A549 (cell line): Measurements from ENCODE around the gene TMEM167B. TPM values are rescaled to one million over a fixed set of nuclear protein-coding genes. Genes with fewer than 3 reads are reported as not detected.

Experiments
- ATAC-seq, 2 experiments: fragments of 200-7000 bp in 1 of 2; fragments of >200 bp in 1 of 2; cut with Nextera tagmentation in 1 of 2; cut with Tn5 transposase in 1 of 2; 3 replicates each; pipeline versions ENCODE4 v1.8.0 to v1.9.1; 2018 to 2020; ENCODE audit warnings: mild to moderate bottlenecking in 1 of 2, moderate library complexity in 1 of 2
- CTCF ChIA-PET: fragments of 300-600 bp; sonication (Branson Sonifier 250); formaldehyde crosslinking; extraction: SDS; loops from one replicate; lab custom pipeline; 2021; ENCODE audit warnings: antibody characterized with exemption, inconsistent platforms; lab: Yijun Ruan, JAX
- POLR2A ChIA-PET: fragments of 350-600 bp; formaldehyde crosslinking; extraction: SDS; loops from one replicate; lab custom pipeline; 2021; ENCODE audit warnings: antibody characterized with exemption, inconsistent platforms; lab: Yijun Ruan, JAX
- DNase-seq, 2 experiments: peaks; one replicate each; pipeline versions ENCODE4 v3.0.0 to v3.0.0-alpha.2; 2011 to 2016; ENCODE audit warnings: low read depth in 1 of 2, low spot score in 1 of 2
- FAIRE-seq: peaks from 2 replicates; lab custom pipeline; 2011; peaks lifted over from hg19 to GRCh38; lab: Jason Lieb, UNC
- H3K27ac ChIP-seq, 2 experiments: fragments of >200 bp; sonication (Bioruptor Twin); formaldehyde crosslinking; 3 replicates each; pipeline ENCODE4 v1.5.1; 2016 to 2017
- H3K4me1 ChIP-seq: fragments of >200 bp; sonication (Bioruptor Twin); formaldehyde crosslinking; 3 replicates; pipeline ENCODE4 v1.6.1; 2016
- H3K4me2 ChIP-seq: fragments of >200 bp; sonication (Bioruptor Twin); formaldehyde crosslinking; 3 replicates; pipeline ENCODE4 v1.6.1; 2016
- H3K4me3 ChIP-seq: fragments of >200 bp; sonication (Bioruptor Twin); formaldehyde crosslinking; 3 replicates; pipeline ENCODE4 v1.5.1; 2016
- H3K9me3 ChIP-seq: fragments of >200 bp; sonication (Bioruptor Twin); formaldehyde crosslinking; 3 replicates; pipeline ENCODE4 v1.6.1; 2016
- BHLHE40 ChIP-seq: IDR thresholded peaks from 2 replicates; pipeline ENCODE4 v1.6.1; 2012; ENCODE audit warnings: low read depth, low read length, inconsistent platforms
- CBX2 ChIP-seq: fragments of 200-600 bp; sonication (generic); IDR thresholded peaks from 2 replicates; pipeline ENCODE4 v1.6.1; 2016; ENCODE audit warnings: low read depth, mild to moderate bottlenecking, borderline replicate concordance
- CBX8 ChIP-seq: fragments of 200-600 bp; sonication (generic); IDR thresholded peaks from 2 replicates; pipeline ENCODE4 v1.6.1; 2016
- CEBPB ChIP-seq, 2 experiments: fragments of >200 bp in 1 of 2; sonication (Bioruptor Twin) in 1 of 2; formaldehyde crosslinking in 1 of 2; IDR thresholded peaks; 2 replicates each; pipeline ENCODE4 v1.6.1; 2012 to 2016
- CTCF ChIP-seq: fragments of >200 bp; sonication (Bioruptor Twin); formaldehyde crosslinking; IDR thresholded peaks from 3 replicates; pipeline ENCODE4 v1.5.1; 2016
- EHMT2 ChIP-seq: fragments of 200-600 bp; sonication (generic); IDR thresholded peaks from 2 replicates; pipeline ENCODE4 v1.6.1; 2016; ENCODE audit warnings: antibody characterized with exemption, low read depth, mild to moderate bottlenecking, moderate library complexity
- FOSL2 ChIP-seq, 2 experiments: fragments of 450-650 bp in 1 of 2; fragments of >200 bp in 1 of 2; sonication (Bioruptor Twin) in 1 of 2; formaldehyde crosslinking; IDR thresholded peaks; 2 replicates each; pipeline versions ENCODE4 v1.5.0 to v1.6.1; 2016 to 2020; ENCODE audit warnings: mild to moderate bottlenecking in 1 of 2, moderate library complexity in 1 of 2
- FOXS1 ChIP-seq: fragments of 250-450 bp; sonication (Bioruptor Pico); IDR thresholded peaks from 2 replicates; pipeline ENCODE4 v1.5.0; 2020; ENCODE audit warnings: mild to moderate bottlenecking, moderate library complexity
- GATA3 ChIP-seq: IDR thresholded peaks from 2 replicates; pipeline ENCODE4 v1.6.1; 2012; ENCODE audit warnings: borderline replicate concordance
- HMGXB4 ChIP-seq: fragments of 250-450 bp; sonication (Bioruptor Pico); IDR thresholded peaks from 2 replicates; pipeline ENCODE4 v1.5.0; 2021; ENCODE audit warnings: mild to moderate bottlenecking, moderate library complexity, borderline replicate concordance
- JUN ChIP-seq, 2 experiments: fragments of >200 bp; sonication (Bioruptor Twin); formaldehyde crosslinking; IDR thresholded peaks; 2 replicates in 1 of 2; 3 replicates in 1 of 2; pipeline ENCODE4 v1.6.1; 2016 to 2017
- JUNB ChIP-seq: fragments of >200 bp; sonication (Bioruptor Twin); formaldehyde crosslinking; IDR thresholded peaks from 2 replicates; pipeline ENCODE4 v1.6.1; 2016
- MAFK ChIP-seq: fragments of 450-650 bp; IDR thresholded peaks from 2 replicates; pipeline ENCODE4 v1.6.1; 2014; ENCODE audit not compliant: partially characterized antibody
- MYC ChIP-seq: IDR thresholded peaks from 2 replicates; pipeline ENCODE4 v1.6.1; 2012; ENCODE audit warnings: mild to moderate bottlenecking, inconsistent platforms, low read length, improper control_type of control experiment, borderline replicate concordance
- NFE2L2 ChIP-seq: fragments of 150-350 bp; conservative IDR thresholded peaks from 2 replicates; pipeline ENCODE4 v1.6.1; 2014; ENCODE audit warnings: low read length
- NR3C1 ChIP-seq: fragments of >200 bp; sonication (Bioruptor Twin); formaldehyde crosslinking; IDR thresholded peaks from 3 replicates; pipeline ENCODE4 v1.6.1; 2017
- PHF8 ChIP-seq: fragments of 200-600 bp; sonication (generic); IDR thresholded peaks from 2 replicates; pipeline ENCODE4 v1.6.1; 2016; ENCODE audit warnings: low read depth, mild to moderate bottlenecking, antibody characterized with exemption, moderate library complexity, borderline replicate concordance
- POLR2AphosphoS2 ChIP-seq: conservative IDR thresholded peaks from 2 replicates; pipeline ENCODE4 v1.6.1; 2012; ENCODE audit warnings: low read length, improper control_type of control experiment, inconsistent platforms
- RAD21 ChIP-seq, 2 experiments: fragments of >200 bp in 1 of 2; sonication (Bioruptor Twin) in 1 of 2; formaldehyde crosslinking in 1 of 2; IDR thresholded peaks in 1 of 2; conservative IDR thresholded peaks in 1 of 2; 2 replicates in 1 of 2; 3 replicates in 1 of 2; pipeline ENCODE4 v1.6.1; 2012 to 2018; ENCODE audit warnings: inconsistent platforms in 1 of 2
- RCOR1 ChIP-seq: fragments of 150-350 bp; IDR thresholded peaks from 2 replicates; pipeline ENCODE4 v1.6.1; 2014; ENCODE audit warnings: antibody characterized with exemption, low read length, low read depth
- RFX5 ChIP-seq: fragments of 450-650 bp; IDR thresholded peaks from 2 replicates; pipeline ENCODE4 v1.7.1; 2014; ENCODE audit warnings: antibody characterized with exemption, mild to moderate bottlenecking, moderate library complexity
- RNF2 ChIP-seq: fragments of 200-600 bp; sonication (generic); IDR thresholded peaks from 2 replicates; pipeline ENCODE4 v1.6.1; 2016; ENCODE audit warnings: low read depth, mild to moderate bottlenecking, antibody characterized with exemption, moderate library complexity, borderline replicate concordance
- SREBF2 ChIP-seq: fragments of 450-650 bp; IDR thresholded peaks from 2 replicates; pipeline ENCODE4 v1.6.1; 2014; ENCODE audit warnings: mild to moderate bottlenecking, moderate library complexity
- TP53 ChIP-seq: fragments of 250-450 bp; sonication (Bioruptor Pico); IDR thresholded peaks from 2 replicates; pipeline ENCODE4 v1.5.0; 2021; ENCODE audit warnings: mild to moderate bottlenecking, moderate library complexity
- ZC3H11A ChIP-seq: fragments of 450-650 bp; IDR thresholded peaks from 2 replicates; pipeline ENCODE4 v1.6.1; 2014; ENCODE audit warnings: antibody characterized with exemption, mild to moderate bottlenecking
- WGBS: methylation state at CpG from one replicate; pipeline ENCODE4 v1.1.6; 2017; ENCODE audit errors: missing lambda C conversion rate; 5-methylcytosine and 5-hydroxymethylcytosine counted together
- polyA plus RNA-seq, 4 experiments: library from polyadenylated mRNA; depleted of rRNA in 3 of 4; stranded (reverse); fragments of >200 nt; fragmentation: RNase III in 1 of 4; extraction: RNeasy Plus Mini Kit Qiagen cat#74134 plus additional on column Dnase treatment in 1 of 4; gene quantifications; 2 replicates in 3 of 4; 3 replicates in 1 of 4; pipeline ENCODE4 v1.2.3, GENCODE V29; 2011 to 2017
- TF ChIP-seq, protein P1 (sequence below): IDR thresholded peaks from 2 replicates; pipeline ENCODE4 v1.6.1; 2012; ENCODE audit warnings: low read depth, borderline replicate concordance
- TF ChIP-seq, protein P2 (sequence below): fragments of >200 bp; sonication (Bioruptor Twin); formaldehyde crosslinking; IDR thresholded peaks from 3 replicates; pipeline ENCODE4 v1.6.1; 2016
- TF ChIP-seq, protein P3 (sequence below): fragments of >200 bp; sonication (Bioruptor Twin); formaldehyde crosslinking; IDR thresholded peaks from 2 replicates; pipeline ENCODE4 v1.6.1; 2016

Gene TMEM167B
- polyA plus RNA-seq, 2 of the 4 experiments (the other 2 are of a cell fraction) = 9.7 to 10.9 TPM

DNA sequence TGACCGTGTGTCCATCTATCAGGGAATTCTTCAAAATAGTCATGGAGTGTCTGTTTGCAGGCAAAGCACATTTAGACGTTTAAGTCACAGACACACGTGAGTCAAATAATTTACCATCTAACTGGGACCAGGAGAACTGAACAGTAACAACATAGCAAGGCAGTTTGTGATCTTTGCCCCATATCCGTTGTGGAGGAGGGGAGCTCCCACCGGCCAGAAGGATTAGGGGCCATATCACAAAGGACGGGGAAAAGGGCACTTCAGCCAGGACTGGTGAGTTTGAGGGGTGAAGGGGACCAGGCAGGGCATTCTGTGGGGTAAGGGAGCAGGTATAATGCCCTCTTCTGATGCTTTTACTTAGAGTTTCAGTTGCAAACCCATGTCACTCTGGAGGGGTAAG lies 46.2 kb downstream of the TMEM167B start:
- FAIRE-seq = no peak
- 87% methylated on average over 6 of the region's 6 CpGs for WGBS
- ATAC-seq = no peak
- no peak for DNase-seq
- Histone ChIP-seq H3K9me3 (no peaks in the 10 kb centered on the region), H3K4me1 (no peaks in the 10 kb centered on the region), H3K4me2 (no peak overlapping the region), H3K27ac (no peak overlapping the region), H3K4me3 (no peak overlapping the region)
- CTCF ChIA-PET = no interaction called here
- TF ChIP-seq SREBF2 (no peak), CEBPB (IDR thresholded peaks at IDR 0.05) (no peak), NR3C1 (no peak), RCOR1 (no peak), ZC3H11A (no peak), NFE2L2 (no peak), FOSL2 (IDR thresholded peaks at IDR 0.05) (no peak), FOSL2 (CRISPR knock-in tag; IDR thresholded peaks at IDR 0.05) (no peak), HMGXB4 (CRISPR knock-in tag) (no peak), RFX5 (no peak)
- POLR2A ChIA-PET = no interaction called here

DNA sequence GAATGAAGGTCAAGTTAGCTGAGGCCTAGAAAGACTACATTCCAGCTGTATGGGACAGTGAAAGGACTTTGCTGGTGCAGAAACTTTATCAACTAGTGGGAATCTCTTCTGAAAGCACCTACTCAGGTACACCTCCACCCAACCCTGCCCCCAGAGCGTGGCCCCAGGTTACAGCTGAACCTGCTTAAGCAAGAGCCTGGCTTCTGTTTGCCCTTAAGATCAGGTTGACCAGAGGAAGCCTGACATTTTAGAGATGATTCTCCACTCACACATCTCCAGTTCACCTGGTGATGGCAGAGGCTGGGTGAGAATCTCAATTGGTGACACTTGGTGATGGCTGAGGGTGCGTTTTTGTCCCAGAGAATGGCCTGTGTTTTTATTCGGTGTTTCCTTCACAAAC lies 47.4 kb downstream of the TMEM167B start:
- CTCF ChIA-PET = no interaction called here
- DNase-seq (no peak), FAIRE-seq (no peak), ATAC-seq (no peak)
- no peak overlapping the region for H3K4me3 ChIP-seq
- POLR2A ChIA-PET = no interaction called here
- WGBS = 78% methylated on average over 3 of the region's 3 CpGs
- no peak overlapping the region for H3K4me2 ChIP-seq
- TF ChIP-seq MYC (no peak), GATA3 (no peak), JUN (IDR thresholded peaks at IDR 0.05) (no peak), TP53 (no peak), POLR2AphosphoS2 (no peak), CBX8 (no peak)
- TF ChIP-seq, protein P1, sequence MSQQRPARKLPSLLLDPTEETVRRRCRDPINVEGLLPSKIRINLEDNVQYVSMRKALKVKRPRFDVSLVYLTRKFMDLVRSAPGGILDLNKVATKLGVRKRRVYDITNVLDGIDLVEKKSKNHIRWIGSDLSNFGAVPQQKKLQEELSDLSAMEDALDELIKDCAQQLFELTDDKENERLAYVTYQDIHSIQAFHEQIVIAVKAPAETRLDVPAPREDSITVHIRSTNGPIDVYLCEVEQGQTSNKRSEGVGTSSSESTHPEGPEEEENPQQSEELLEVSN = no peak
- TF ChIP-seq, protein P2, sequence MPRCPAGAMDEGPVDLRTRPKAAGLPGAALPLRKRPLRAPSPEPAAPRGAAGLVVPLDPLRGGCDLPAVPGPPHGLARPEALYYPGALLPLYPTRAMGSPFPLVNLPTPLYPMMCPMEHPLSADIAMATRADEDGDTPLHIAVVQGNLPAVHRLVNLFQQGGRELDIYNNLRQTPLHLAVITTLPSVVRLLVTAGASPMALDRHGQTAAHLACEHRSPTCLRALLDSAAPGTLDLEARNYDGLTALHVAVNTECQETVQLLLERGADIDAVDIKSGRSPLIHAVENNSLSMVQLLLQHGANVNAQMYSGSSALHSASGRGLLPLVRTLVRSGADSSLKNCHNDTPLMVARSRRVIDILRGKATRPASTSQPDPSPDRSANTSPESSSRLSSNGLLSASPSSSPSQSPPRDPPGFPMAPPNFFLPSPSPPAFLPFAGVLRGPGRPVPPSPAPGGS = no peak
- H3K9me3 ChIP-seq = no peaks in the 10 kb centered on the region
- H3K4me1 ChIP-seq = no peaks in the 10 kb centered on the region
- H3K27ac ChIP-seq = no peak overlapping the region

GRCh38 chr1:109138358-109138757 lies 47.8 kb downstream of the TMEM167B start:
- CTCF ChIA-PET = no interaction called here

More at GRCh38 chr1:109138358-109138757, 47.8 kb downstream of the TMEM167B start:
- WGBS = 92% methylated on average over 3 of the region's 3 CpGs
- no peaks in the 10 kb centered on the region for H3K9me3 ChIP-seq
- DNase-seq (no peak), FAIRE-seq (no peak), ATAC-seq (no peak)
- H3K4me2 ChIP-seq = no peak overlapping the region
- no peak overlapping the region for H3K4me3 ChIP-seq
- no peak for TF ChIP-seq ZC3H11A
- TF ChIP-seq PHF8 = no peak
- TF ChIP-seq BHLHE40 = no peak
- TF ChIP-seq FOSL2 (IDR thresholded peaks at IDR 0.05) = no peak
- TF ChIP-seq FOSL2 (CRISPR knock-in tag; IDR thresholded peaks at IDR 0.05) = no peak
- no peak for TF ChIP-seq FOXS1
- TF ChIP-seq RNF2 = no peak
- no peak for TF ChIP-seq CTCF
- TF ChIP-seq MAFK = no peak
- no peak for TF ChIP-seq EHMT2
- no peak for TF ChIP-seq RAD21 (conservative IDR thresholded peaks at IDR 0.05 in 1 of 2, IDR thresholded peaks at IDR 0.05 in 1 of 2)
- TF ChIP-seq CBX2 = no peak
- no peak for TF ChIP-seq JUN (IDR thresholded peaks at IDR 0.05)
- TF ChIP-seq NR3C1 = no peak
- no peak for TF ChIP-seq JUNB
- TF ChIP-seq, protein P3, sequence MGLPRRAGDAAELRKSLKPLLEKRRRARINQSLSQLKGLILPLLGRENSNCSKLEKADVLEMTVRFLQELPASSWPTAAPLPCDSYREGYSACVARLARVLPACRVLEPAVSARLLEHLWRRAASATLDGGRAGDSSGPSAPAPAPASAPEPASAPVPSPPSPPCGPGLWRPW = no peak
- H3K27ac ChIP-seq = no peak overlapping the region
- no peaks in the 10 kb centered on the region for H3K4me1 ChIP-seq
- POLR2A ChIA-PET = no interaction called here
